HepG2 (cell line): ENCODE results near the gene WDR91. TPM values are rescaled to one million over a fixed set of nuclear protein-coding genes. Genes with fewer than 3 reads are reported as not detected.

Source experiments
- ATAC-seq: fragments of 200-7000 bp; cut with Tn5 transposase; 3 replicates; pipeline ENCODE4 v1.9.1; 2020; ENCODE audit warnings: mild to moderate bottlenecking, moderate library complexity
- BruUV-seq: library from RNA; stranded (reverse); fragments of 400-500 nt; replicated peaks from 2 replicates; lab custom pipeline; 2021; lab: Mats Ljungman, UMichigan
- CTCF ChIA-PET: fragments of 300-600 bp; formaldehyde crosslinking; extraction: SDS; loops from one replicate; lab custom pipeline; 2021; ENCODE audit warnings: low total read pairs, inconsistent platforms, low intra/inter-chr PET ratio; lab: Yijun Ruan, JAX
- POLR2A ChIA-PET: fragments of 350-600 bp; sonication (Branson Sonifier 250); formaldehyde crosslinking; loops from one replicate; lab custom pipeline; 2020; ENCODE audit warnings: antibody characterized with exemption, inconsistent platforms; lab: Yijun Ruan, JAX
- DNase-seq: peaks from one replicate; pipeline ENCODE4 v3.0.0-alpha.2; 2015; ENCODE audit warnings: low spot score
- FAIRE-seq: peaks from 3 replicates; lab custom pipeline; 2011; peaks lifted over from hg19 to GRCh38; lab: Jason Lieb, UNC
- H2AFZ ChIP-seq: one replicate; pipeline ENCODE4 v1.6.1; 2011; ENCODE audit warnings: low read length, inconsistent platforms
- H3K27ac ChIP-seq: fragments of 300-600 bp; 3 replicates; pipeline ENCODE4 v1.8.0; 2011; ENCODE audit warnings: mixed run types, mild to moderate bottlenecking, mixed read lengths, low read length, inconsistent platforms; ENCODE audit not compliant: insufficient read depth; ENCODE audit errors: extremely low read length
- H3K27me3 ChIP-seq, 2 experiments: fragments of 200-600 bp in 1 of 2; 2 replicates in 1 of 2; 3 replicates in 1 of 2; pipeline versions ENCODE4 v1.6.0 to v1.8.0; 2011; ENCODE audit warnings: low read length in 2 of 2, mild to moderate bottlenecking in 2 of 2, moderate library complexity in 2 of 2, inconsistent platforms in 1 of 2; ENCODE audit not compliant: insufficient read depth in 2 of 2, control insufficient read depth in 1 of 2
- H3K36me3 ChIP-seq, 2 experiments: fragments of 200-600 bp in 1 of 2; replicated peaks in 1 of 2; 2 replicates in 1 of 2; 3 replicates in 1 of 2; pipeline versions ENCODE4 v1.5.1 to v1.8.0; 2011; ENCODE audit warnings: low read length in 2 of 2, inconsistent platforms in 1 of 2; ENCODE audit not compliant: insufficient read depth in 2 of 2, control insufficient read depth in 1 of 2
- H3K4me1 ChIP-seq: 2 replicates; pipeline ENCODE4 v1.5.1; 2012; ENCODE audit warnings: low read length, inconsistent platforms; ENCODE audit not compliant: insufficient read depth
- H3K4me2 ChIP-seq: 2 replicates; pipeline ENCODE4 v1.6.0; 2011; ENCODE audit warnings: low read depth, low read length, inconsistent platforms
- H3K4me3 ChIP-seq, 3 experiments: fragments of 200-600 bp in 1 of 3; sonication (generic), shearing (Covaris generic) in 1 of 3; replicated peaks in 1 of 3; 2 replicates each; pipeline ENCODE4 v1.5.1; 2011 to 2016; ENCODE audit warnings: low read length in 3 of 3, inconsistent platforms in 2 of 3, low read depth in 2 of 3, mild to moderate bottlenecking in 2 of 3, control low read depth in 1 of 3, mixed read lengths in 1 of 3; ENCODE audit not compliant: insufficient read depth in 1 of 3
- H3K79me2 ChIP-seq: one replicate; pipeline ENCODE4 v1.6.1; 2011; ENCODE audit warnings: low read length, inconsistent platforms; ENCODE audit not compliant: insufficient read depth
- H3K9ac ChIP-seq: 2 replicates; pipeline ENCODE4 v1.6.0; 2011; ENCODE audit warnings: mild to moderate bottlenecking, low read depth, low read length, inconsistent platforms; ENCODE audit not compliant: insufficient read depth
- H3K9me3 ChIP-seq: 2 replicates; pipeline ENCODE4 v1.5.1; 2012; ENCODE audit warnings: mild to moderate bottlenecking, low read length
- H4K20me1 ChIP-seq: 2 replicates; pipeline ENCODE4 v1.6.0; 2011; ENCODE audit warnings: inconsistent platforms, mild to moderate bottlenecking, low read length, moderate library complexity; ENCODE audit not compliant: insufficient read depth
- CBX2 ChIP-seq, 2 experiments: fragments of 200-600 bp in 1 of 2; sonication (generic); formaldehyde crosslinking in 1 of 2; IDR thresholded peaks; 2 replicates each; pipeline versions ENCODE4 v1.7.0 to v1.8.1; 2018 to 2022; ENCODE audit warnings: low read depth in 2 of 2, low read length in 1 of 2, mild to moderate bottlenecking in 1 of 2, missing genetic modification reagents in 1 of 2
- ZFP36L1 ChIP-seq: sonication (generic); formaldehyde crosslinking; IDR thresholded peaks from 2 replicates; pipeline ENCODE4 v1.8.0; 2022; ENCODE audit warnings: mild to moderate bottlenecking, missing genetic modification reagents, moderate library complexity
- ZNF570 ChIP-seq: sonication (generic); formaldehyde crosslinking; IDR thresholded peaks from 2 replicates; pipeline ENCODE4 v1.4.0; 2020; ENCODE audit warnings: mild to moderate bottlenecking, missing genetic modification reagents, borderline replicate concordance
- ZNF709 ChIP-seq: sonication (generic); formaldehyde crosslinking; IDR thresholded peaks from 2 replicates; pipeline ENCODE4 v1.5.0; 2020; ENCODE audit warnings: mild to moderate bottlenecking, missing genetic modification reagents
- ZSCAN22 ChIP-seq: sonication (generic); formaldehyde crosslinking; IDR thresholded peaks from 2 replicates; pipeline ENCODE4 v1.4.0; 2020; ENCODE audit warnings: mild to moderate bottlenecking, missing genetic modification reagents
- WGBS: methylation state at CpG from one replicate; pipeline ENCODE4 v1.1.6; 2017; ENCODE audit warnings: low lambda C conversion rate; 5-methylcytosine and 5-hydroxymethylcytosine counted together
- in situ Hi-C: cut with HindIII; loops from 2 replicates; pipeline ENCODE4 v1.10.0; 2017; ENCODE audit warnings: low pct_unique_long_range_greater_than_20kb; ENCODE audit not compliant: extremely low pct_ligation_motif_present
- intact Hi-C: fragments of 100-400 bp; cut with micrococcal nuclease; formaldehyde crosslinking; loops from one replicate; pipeline ENCODE4 v1.10.0; 2022; ENCODE audit not compliant: unreplicated experiment
- polyA plus RNA-seq, 8 experiments: library from polyadenylated mRNA; depleted of rRNA in 3 of 8; stranded (reverse) in 7 of 8; unstranded in 1 of 8; fragments of >200 nt; fragmentation: Illumina TruSeq in 4 of 8; extraction: Trizol in 4 of 8; gene quantifications; 2 replicates each; pipeline versions ENCODE4 v1.2.1 to v1.2.3, GENCODE V29; 2011 to 2016; ENCODE audit warnings: low read depth in 4 of 8, missing spikeins in 1 of 8, mixed read lengths in 1 of 8; ENCODE audit not compliant: insufficient read depth in 1 of 8
- total RNA-seq, 5 experiments: library from RNA; depleted of rRNA; stranded (reverse); fragments of >200 nt; fragmentation: Illumina TruSeq; extraction: Trizol; gene quantifications; 2 replicates each; pipeline ENCODE4 v1.2.3, GENCODE V29; 2016; ENCODE audit warnings: low read depth in 1 of 5
- TF ChIP-seq, protein P1 (sequence below): fragments of 450-650 bp; IDR thresholded peaks from 2 replicates; pipeline ENCODE4 v1.6.1; 2017; ENCODE audit warnings: mild to moderate bottlenecking
- TF ChIP-seq, protein P2 (sequence below): sonication (generic); IDR thresholded peaks from 2 replicates; pipeline ENCODE4 v1.6.1; 2016; ENCODE audit warnings: low read depth, borderline replicate concordance
- TF ChIP-seq, protein P3 (sequence below), 2 experiments: sonication (generic) in 1 of 2; formaldehyde crosslinking in 1 of 2; IDR thresholded peaks; 2 replicates each; pipeline versions ENCODE4 v1.4.0 to v1.6.1; 2016 to 2020; ENCODE audit warnings: borderline replicate concordance in 1 of 2, low read depth in 1 of 2, mild to moderate bottlenecking in 1 of 2, missing genetic modification reagents in 1 of 2

Gene WDR91
- total and polyA plus RNA-seq, 2 of the 13 experiments (the other 11 are each of a cell fraction or from before 2014, with no cell fraction given) = 11.6 to 12.1 TPM

GRCh38 chr7:135209225-135209834, 2.0 kb downstream of the WDR91 start (continued):
- TF ChIP-seq ZNF709 (CRISPR knock-in tag) (no peak), ZFP36L1 (CRISPR knock-in tag) (no peak)

DNA sequence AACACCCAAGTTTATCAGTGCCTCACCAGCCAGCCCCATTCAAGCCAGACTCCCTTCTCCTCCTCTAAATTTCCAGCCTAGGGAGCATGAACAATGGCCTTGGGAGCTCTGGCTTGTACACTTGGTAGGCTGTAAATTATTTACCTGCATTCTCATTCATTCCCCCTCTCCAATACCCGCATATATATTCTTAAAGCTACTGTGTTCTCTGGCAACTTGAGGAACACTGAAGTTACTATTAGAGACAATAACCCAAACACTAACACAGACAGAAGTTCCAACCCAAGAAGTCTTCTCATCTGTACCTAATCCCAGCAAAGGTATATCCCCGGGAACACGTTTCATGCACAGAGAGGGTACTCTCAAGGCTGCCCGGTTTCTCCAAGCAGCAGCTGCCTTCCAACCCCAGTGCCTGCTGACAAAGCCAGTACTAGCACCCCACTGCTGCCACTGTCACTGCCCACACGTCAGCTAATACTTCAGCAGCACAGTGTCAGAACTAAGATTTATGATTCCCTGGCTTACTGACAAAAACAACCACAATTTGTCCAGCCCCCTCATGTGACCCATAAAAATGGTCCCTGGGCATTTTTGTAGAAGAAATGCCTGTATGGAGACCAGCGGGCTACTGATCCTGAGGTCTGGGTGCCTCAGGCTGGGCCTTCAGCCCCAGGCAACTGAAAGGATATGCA, 3.1 kb downstream of the WDR91 start:
- DNase-seq = peak; percentile 44
- ChIA-PET POLR2A (interaction anchor here (1.1 to 1.6 kb wide), 3 partner anchors 10 to 60 kb away, joined by 3 to 7 read pairs (median 6); partner anchors contain the start of genes CYREN and TMEM140), CTCF (no interaction called here)
- ATAC-seq = peak; percentile 66
- no peak overlapping the region for H2AFZ ChIP-seq
- no TSS peak for BruUV-seq
- peak overlapping the region; percentile 54 for H3K4me2 ChIP-seq
- H3K4me1 ChIP-seq = peaks cover 42% of the 10 kb centered on the region
- no peaks in the 10 kb centered on the region; a peak in 1 of 5 replicates for H3K27me3 ChIP-seq
- peak; percentile 68 for FAIRE-seq
- WGBS = 58% methylated on average over 6 of the region's 6 CpGs
- H4K20me1 ChIP-seq = no peaks in the 10 kb centered on the region
- peak overlapping the region; percentile 37; the same call in 1 of the 2 replicates for H3K9ac ChIP-seq
- intact Hi-C loops (no loop called here), in situ Hi-C loops (no loop called here)
- peak overlapping the region in 1 of 3 experiments; percentile 17; a peak in 1 of 6 replicates for H3K4me3 ChIP-seq
- H3K36me3 ChIP-seq = peaks cover 6 to 9% of the 10 kb centered on the region in 2 experiments; a peak in 4 of 5 replicates
- H3K79me2 ChIP-seq = peaks cover 9% of the 10 kb centered on the region
- H3K9me3 ChIP-seq = no peaks in the 10 kb centered on the region
- H3K27ac ChIP-seq = peak overlapping the region; percentile 17
- no peak for TF ChIP-seq ZSCAN22 (CRISPR knock-in tag)
- TF ChIP-seq CBX2 (IDR thresholded peaks at IDR 0.05; ENCODE audit: low read depth, low read length) = no peak
- TF ChIP-seq CBX2 (CRISPR knock-in tag; IDR thresholded peaks at IDR 0.05; ENCODE audit: low read depth) = no peak
- TF ChIP-seq, protein P1, sequence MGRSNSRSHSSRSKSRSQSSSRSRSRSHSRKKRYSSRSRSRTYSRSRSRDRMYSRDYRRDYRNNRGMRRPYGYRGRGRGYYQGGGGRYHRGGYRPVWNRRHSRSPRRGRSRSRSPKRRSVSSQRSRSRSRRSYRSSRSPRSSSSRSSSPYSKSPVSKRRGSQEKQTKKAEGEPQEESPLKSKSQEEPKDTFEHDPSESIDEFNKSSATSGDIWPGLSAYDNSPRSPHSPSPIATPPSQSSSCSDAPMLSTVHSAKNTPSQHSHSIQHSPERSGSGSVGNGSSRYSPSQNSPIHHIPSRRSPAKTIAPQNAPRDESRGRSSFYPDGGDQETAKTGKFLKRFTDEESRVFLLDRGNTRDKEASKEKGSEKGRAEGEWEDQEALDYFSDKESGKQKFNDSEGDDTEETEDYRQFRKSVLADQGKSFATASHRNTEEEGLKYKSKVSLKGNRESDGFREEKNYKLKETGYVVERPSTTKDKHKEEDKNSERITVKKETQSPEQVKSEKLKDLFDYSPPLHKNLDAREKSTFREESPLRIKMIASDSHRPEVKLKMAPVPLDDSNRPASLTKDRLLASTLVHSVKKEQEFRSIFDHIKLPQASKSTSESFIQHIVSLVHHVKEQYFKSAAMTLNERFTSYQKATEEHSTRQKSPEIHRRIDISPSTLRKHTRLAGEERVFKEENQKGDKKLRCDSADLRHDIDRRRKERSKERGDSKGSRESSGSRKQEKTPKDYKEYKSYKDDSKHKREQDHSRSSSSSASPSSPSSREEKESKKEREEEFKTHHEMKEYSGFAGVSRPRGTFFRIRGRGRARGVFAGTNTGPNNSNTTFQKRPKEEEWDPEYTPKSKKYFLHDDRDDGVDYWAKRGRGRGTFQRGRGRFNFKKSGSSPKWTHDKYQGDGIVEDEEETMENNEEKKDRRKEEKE = no peak
- TF ChIP-seq ZNF570 (CRISPR knock-in tag) = no peak
- TF ChIP-seq, protein P2, sequence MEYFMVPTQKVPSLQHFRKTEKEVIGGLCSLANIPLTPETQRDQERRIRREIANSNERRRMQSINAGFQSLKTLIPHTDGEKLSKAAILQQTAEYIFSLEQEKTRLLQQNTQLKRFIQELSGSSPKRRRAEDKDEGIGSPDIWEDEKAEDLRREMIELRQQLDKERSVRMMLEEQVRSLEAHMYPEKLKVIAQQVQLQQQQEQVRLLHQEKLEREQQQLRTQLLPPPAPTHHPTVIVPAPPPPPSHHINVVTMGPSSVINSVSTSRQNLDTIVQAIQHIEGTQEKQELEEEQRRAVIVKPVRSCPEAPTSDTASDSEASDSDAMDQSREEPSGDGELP = no peak
- TF ChIP-seq, protein P3, sequence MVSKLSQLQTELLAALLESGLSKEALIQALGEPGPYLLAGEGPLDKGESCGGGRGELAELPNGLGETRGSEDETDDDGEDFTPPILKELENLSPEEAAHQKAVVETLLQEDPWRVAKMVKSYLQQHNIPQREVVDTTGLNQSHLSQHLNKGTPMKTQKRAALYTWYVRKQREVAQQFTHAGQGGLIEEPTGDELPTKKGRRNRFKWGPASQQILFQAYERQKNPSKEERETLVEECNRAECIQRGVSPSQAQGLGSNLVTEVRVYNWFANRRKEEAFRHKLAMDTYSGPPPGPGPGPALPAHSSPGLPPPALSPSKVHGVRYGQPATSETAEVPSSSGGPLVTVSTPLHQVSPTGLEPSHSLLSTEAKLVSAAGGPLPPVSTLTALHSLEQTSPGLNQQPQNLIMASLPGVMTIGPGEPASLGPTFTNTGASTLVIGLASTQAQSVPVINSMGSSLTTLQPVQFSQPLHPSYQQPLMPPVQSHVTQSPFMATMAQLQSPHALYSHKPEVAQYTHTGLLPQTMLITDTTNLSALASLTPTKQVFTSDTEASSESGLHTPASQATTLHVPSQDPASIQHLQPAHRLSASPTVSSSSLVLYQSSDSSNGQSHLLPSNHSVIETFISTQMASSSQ (IDR thresholded peaks at IDR 0.05; ENCODE audit: low read depth) = peak; percentile 52; the same call in 1 of the 2 replicates
- TF ChIP-seq, protein P3 (CRISPR knock-in tag; IDR thresholded peaks at IDR 0.05; ENCODE audit: borderline replicate concordance) = peak; percentile 20; the same call in 1 of the 2 replicates
